Large intestine (tissue), 3 donors: Measurements from ENCODE around the gene TSPAN18. TPM values are rescaled to one million over a fixed set of nuclear protein-coding genes. Genes with fewer than 3 reads are reported as not detected.
A peak's percentile ranks its signal among the peaks of the same experiment; 100 is the strongest.

Source experiments
- DNase-seq, 2 donors: peaks; one replicate each; pipeline versions ENCODE4 v3.0.0 to v3.0.0-alpha.2; 2013
- H3K27ac ChIP-seq: one replicate; pipeline ENCODE4 v1.5.1; 2013; ENCODE audit warnings: low read length
- H3K27me3 ChIP-seq: 2 replicates; pipeline ENCODE4 v1.6.1; 2013; ENCODE audit warnings: low read length; ENCODE audit not compliant: control insufficient read depth, insufficient read depth
- H3K36me3 ChIP-seq: 2 replicates; pipeline ENCODE4 v1.6.1; 2013; ENCODE audit warnings: low read length; ENCODE audit not compliant: control insufficient read depth, insufficient read depth
- H3K4me1 ChIP-seq: one replicate; pipeline ENCODE4 v1.6.1; 2013; ENCODE audit warnings: low read length; ENCODE audit not compliant: control insufficient read depth, insufficient read depth
- H3K4me3 ChIP-seq: one replicate; pipeline ENCODE4 v1.5.1; 2013; ENCODE audit warnings: low read length
- H3K9me3 ChIP-seq: one replicate; pipeline ENCODE4 v1.6.1; 2013; ENCODE audit warnings: mild to moderate bottlenecking, low read depth, low read length, moderate library complexity; ENCODE audit not compliant: control insufficient read depth
- WGBS: methylation state at CpG from one replicate; pipeline ENCODE4 v1.1.5; 2013; ENCODE audit warnings: low lambda C conversion rate; ENCODE audit not compliant: insufficient coverage; 5-methylcytosine and 5-hydroxymethylcytosine counted together
- polyA plus RNA-seq: library from polyadenylated mRNA; unstranded; fragments of 120-200 nt; gene quantifications from one replicate; pipeline ENCODE4 v1.2.1, GENCODE V29; 2013

TSPAN18 gene
- polyA plus RNA-seq, 1 donor, result 59.1 TPM

GRCh38 chr11:44759743-44760476, 33.1 kb downstream of the TSPAN18 start:
- Histone ChIP-seq H3K4me3 (no peak overlapping the region), H3K9me3 (peaks cover 6% of the 10 kb centered on the region), H3K36me3 (peaks cover 6% of the 10 kb centered on the region), H3K4me1 (peaks cover 30% of the 10 kb centered on the region), H3K27ac (no peak overlapping the region), H3K27me3 (no peaks in the 10 kb centered on the region)
- no peak for DNase-seq
- 80% methylated on average over 1 of the region's 3 CpGs for WGBS

- WGBS, result no CpG with 5 or more reads among the region's 1 CpG
- Histone ChIP-seq H3K9me3 (peaks cover 6% of the 10 kb centered on the region), H3K27ac (no peak overlapping the region), H3K36me3 (peaks cover 10% of the 10 kb centered on the region), H3K4me1 (peaks cover 27% of the 10 kb centered on the region), H3K27me3 (no peaks in the 10 kb centered on the region), H3K4me3 (no peak overlapping the region)
- DNase-seq, result no peak
Observed at GRCh38 chr11:44760477-44760872, 33.7 kb downstream of the TSPAN18 start.

GRCh38 chr11:44760917-44761550, 34.3 kb downstream of the TSPAN18 start:
- Histone ChIP-seq H3K27me3 (no peaks in the 10 kb centered on the region), H3K4me1 (peaks cover 26% of the 10 kb centered on the region), H3K27ac (peak overlapping the region; percentile 48), H3K4me3 (no peak overlapping the region), H3K9me3 (peaks cover 6% of the 10 kb centered on the region), H3K36me3 (peaks cover 15% of the 10 kb centered on the region)
- peak; percentile 75 to 82 for DNase-seq
- WGBS, result no CpG with 5 or more reads among the region's 10 CpGs

- Histone ChIP-seq H3K9me3 (peaks cover 6% of the 10 kb centered on the region), H3K27me3 (no peaks in the 10 kb centered on the region), H3K36me3 (peaks cover 16% of the 10 kb centered on the region), H3K27ac (peak overlapping the region; percentile 48), H3K4me3 (no peak overlapping the region), H3K4me1 (peaks cover 30% of the 10 kb centered on the region)
- no CpG with 5 or more reads among the region's 14 CpGs for WGBS
- DNase-seq, result peak; percentile 70 to 84
Observed at GRCh38 chr11:44761551-44761961, 34.8 kb downstream of the TSPAN18 start.

- no CpG with 5 or more reads among the region's 5 CpGs for WGBS
- H3K36me3 ChIP-seq, result peaks cover 16% of the 10 kb centered on the region
- DNase-seq, result no peak
- no peaks in the 10 kb centered on the region for H3K27me3 ChIP-seq
- H3K4me1 ChIP-seq, result peaks cover 33% of the 10 kb centered on the region
- no peak overlapping the region for H3K27ac ChIP-seq
- no peaks in the 10 kb centered on the region for H3K9me3 ChIP-seq
- H3K4me3 ChIP-seq, result no peak overlapping the region
Observed at GRCh38 chr11:44763121-44763820, 36.5 kb downstream of the TSPAN18 start.

- Histone ChIP-seq H3K27me3 (no peaks in the 10 kb centered on the region), H3K9me3 (no peaks in the 10 kb centered on the region), H3K4me3 (no peak overlapping the region), H3K4me1 (peaks cover 33% of the 10 kb centered on the region), H3K36me3 (peaks cover 16% of the 10 kb centered on the region), H3K27ac (no peak overlapping the region)
- DNase-seq, result no peak
- no CpG with 5 or more reads among the region's 4 CpGs for WGBS
Observed at GRCh38 chr11:44764583-44764982, 37.8 kb downstream of the TSPAN18 start.

- Histone ChIP-seq H3K36me3 (peaks cover 16% of the 10 kb centered on the region), H3K4me3 (no peak overlapping the region), H3K27ac (no peak overlapping the region), H3K9me3 (no peaks in the 10 kb centered on the region), H3K4me1 (peaks cover 34% of the 10 kb centered on the region), H3K27me3 (no peaks in the 10 kb centered on the region)
- WGBS, result no CpG with 5 or more reads among the region's 8 CpGs
- DNase-seq, result no peak
Observed at GRCh38 chr11:44765026-44765595, 38.3 kb downstream of the TSPAN18 start.

GRCh38 chr11:44765676-44766075, 38.9 kb downstream of the TSPAN18 start:
- Histone ChIP-seq H3K27ac (peak overlapping the region; percentile 64), H3K27me3 (no peaks in the 10 kb centered on the region), H3K4me1 (peaks cover 37% of the 10 kb centered on the region), H3K4me3 (no peak overlapping the region), H3K36me3 (peaks cover 16% of the 10 kb centered on the region), H3K9me3 (no peaks in the 10 kb centered on the region)
- WGBS, result 100% methylated on average over 3 of the region's 3 CpGs
- DNase-seq, result no peak

GRCh38 chr11:44766112-44766971, 39.6 kb downstream of the TSPAN18 start:
- Histone ChIP-seq H3K27ac (peak overlapping the region; percentile 64), H3K9me3 (no peaks in the 10 kb centered on the region), H3K27me3 (no peaks in the 10 kb centered on the region), H3K4me1 (peaks cover 35% of the 10 kb centered on the region), H3K36me3 (peaks cover 16% of the 10 kb centered on the region), H3K4me3 (no peak overlapping the region)
- no CpG with 5 or more reads among the region's 8 CpGs for WGBS
- peak in 1 of 2 donors; percentile 55 for DNase-seq

- H3K27ac ChIP-seq, result peak overlapping the region; percentile 64
- H3K4me1 ChIP-seq, result peaks cover 29% of the 10 kb centered on the region
- peaks cover 16% of the 10 kb centered on the region for H3K36me3 ChIP-seq
- H3K4me3 ChIP-seq, result no peak overlapping the region
- H3K9me3 ChIP-seq, result no peaks in the 10 kb centered on the region
- H3K27me3 ChIP-seq, result no peaks in the 10 kb centered on the region
- no peak for DNase-seq
Observed at GRCh38 chr11:44766972-44767278, 40.2 kb downstream of the TSPAN18 start.
